ENCODE data around the gene PTTG1IP.

- TF ChIP-seq CTCF (optimal IDR thresholded peaks at IDR 0.05 in 1 of 3, IDR thresholded peaks at IDR 0.05 in 1 of 3, conservative IDR thresholded peaks at IDR 0.05 in 1 of 3; ENCODE audit: extremely low read depth in 1 of 3, insufficient read depth in 2 of 3, low read length in 3 of 3) (no peak), EZH2 (IDR thresholded peaks at IDR 0.05; ENCODE audit: low read length) (no peak)
Measured at GRCh38 chr21:44900559-44901251, 27.2 kb upstream of the PTTG1IP start.
